Body of pancreas (tissue), 4 donors: ENCODE results near the gene GTPBP6. TPM values are rescaled to one million over a fixed set of nuclear protein-coding genes. Genes with fewer than 3 reads are reported as not detected.
A peak's percentile ranks its signal among the peaks of the same experiment; 100 is the strongest.

Experiments
- ATAC-seq: fragments of 150-250 bp; one replicate; pipeline ENCODE4 v1.9.1; 2016
- DNase-seq, 4 donors: peaks; one replicate each; pipeline ENCODE4 v3.0.0-alpha.2; 2019
- H3K27ac ChIP-seq, 4 donors: fragments of 200-600 bp; sonication (generic); 1 replicate in 3 of 4; 2 replicates in 1 of 4; pipeline versions ENCODE4 v1.5.1 to v1.6.1; 2016 to 2019; ENCODE audit warnings: mild to moderate bottlenecking in 1 of 4, mixed read lengths in 1 of 4, moderate library complexity in 1 of 4
- H3K27me3 ChIP-seq, 2 donors: fragments of 200-600 bp; sonication (generic); one replicate each; pipeline ENCODE4 v1.6.0; 2016; ENCODE audit warnings: mild to moderate bottlenecking in 1 of 2
- H3K36me3 ChIP-seq, 2 donors: fragments of 200-600 bp; sonication (generic); replicated peaks in 1 of 2; 2 replicates each; pipeline ENCODE4 v1.5.1; 2016; ENCODE audit warnings: low read depth in 2 of 2; ENCODE audit not compliant: insufficient read depth in 1 of 2
- H3K4me1 ChIP-seq: fragments of 200-600 bp; sonication (generic); one replicate; pipeline ENCODE4 v1.6.0; 2016
- H3K4me3 ChIP-seq, 2 donors: fragments of 200-600 bp; sonication (generic); 1 replicate in 1 of 2; 2 replicates in 1 of 2; pipeline ENCODE4 v1.5.1; 2016 to 2019
- H3K9me3 ChIP-seq, 3 donors: fragments of 200-600 bp; sonication (generic); 1 replicate in 2 of 3; 2 replicates in 1 of 3; pipeline ENCODE4 v1.5.1; 2016
- CTCF ChIP-seq, 7 experiments: fragments of 450-650 bp in 4 of 7; fragments of 200-600 bp in 3 of 7; sonication (generic) in 3 of 7; IDR thresholded peaks; one replicate each; pipeline ENCODE4 v1.5.1; 2016 to 2019; ENCODE audit warnings: antibody characterized with exemption in 7 of 7
- POLR2A ChIP-seq, 3 donors: fragments of 450-650 bp; IDR thresholded peaks; one replicate each; pipeline ENCODE4 v1.6.1; 2016; ENCODE audit warnings: antibody characterized with exemption in 3 of 3, mild to moderate bottlenecking in 2 of 3
- WGBS, 2 donors: methylation state at CpG; one replicate each; pipeline ENCODE4 v1.1.5; 2017; 5-methylcytosine and 5-hydroxymethylcytosine counted together
- intact Hi-C: fragments of 100-400 bp; cut with DNase I; formaldehyde crosslinking; loops from one replicate; pipeline ENCODE4 v1.15.1; 2023
- total RNA-seq, 2 donors: library from RNA; depleted of rRNA; stranded (reverse); fragments of >200 nt; gene quantifications; one replicate each; pipeline ENCODE4 v1.1.0, GENCODE V29; 2016

The GTPBP6 gene
- total RNA-seq, 2 donors from 2014 or later, result 25.7 to 32.4 TPM

DNA sequence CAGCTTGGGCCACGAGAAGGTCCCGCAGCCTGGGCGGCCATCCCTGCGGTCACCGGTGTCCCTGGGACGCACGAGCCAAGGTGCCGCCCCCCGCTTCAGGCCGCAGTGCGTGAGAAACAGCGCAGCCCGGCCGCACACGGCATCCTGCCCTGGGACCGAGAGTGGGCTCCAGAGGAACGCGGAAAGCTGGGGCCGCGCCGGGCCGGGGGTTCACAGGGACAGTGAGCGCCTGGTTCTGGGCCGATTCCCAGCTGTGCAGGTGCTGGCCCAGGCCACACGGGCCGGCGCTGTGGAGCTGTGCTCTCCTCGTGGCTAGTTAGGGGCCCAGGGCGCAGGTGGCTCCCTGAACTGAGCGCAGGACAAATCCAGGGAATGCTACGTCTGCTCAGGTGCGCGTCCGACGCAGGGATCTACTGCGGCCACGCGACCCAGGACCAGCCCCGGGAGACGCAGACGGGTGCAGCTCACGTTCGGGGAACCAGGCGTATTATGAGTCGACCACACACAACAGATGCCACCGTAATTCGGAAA is 25.8 kb upstream of the GTPBP6 start:
- Histone ChIP-seq H3K27ac (no peak overlapping the region), H3K4me3 (no peak overlapping the region), H3K4me1 (no peaks in the 10 kb centered on the region), H3K36me3 (no peaks in the 10 kb centered on the region), H3K27me3 (no peaks in the 10 kb centered on the region), H3K9me3 (no peaks in the 10 kb centered on the region)
- peak in 1 of 4 donors; percentile 6 for DNase-seq
- intact Hi-C loops, result no loop called here
- no peak for ATAC-seq
- TF ChIP-seq POLR2A (IDR thresholded peaks at IDR 0.05), result no peak
- TF ChIP-seq CTCF (IDR thresholded peaks at IDR 0.05), result no peak
- 93 to 99% methylated on average over 29 to 31 of the region's 47 CpGs for WGBS, 2 donors

GRCh38 chrX:341541-342101 is 23.0 kb upstream of the GTPBP6 start:
- H3K9me3 ChIP-seq, result no peaks in the 10 kb centered on the region
- WGBS, 2 donors, result 92% methylated on average over 21 to 23 of the region's 36 CpGs
- ATAC-seq (no peak), DNase-seq (peak in 2 of 4 donors; percentile 4 to 6)
- no peaks in the 10 kb centered on the region for H3K4me1 ChIP-seq
- H3K4me3 ChIP-seq, result no peak overlapping the region
- H3K27me3 ChIP-seq, result no peaks in the 10 kb centered on the region
- intact Hi-C loops, result no loop called here
- no peak overlapping the region for H3K27ac ChIP-seq
- TF ChIP-seq POLR2A (IDR thresholded peaks at IDR 0.05), result no peak
- TF ChIP-seq CTCF (IDR thresholded peaks at IDR 0.05), result no peak
- H3K36me3 ChIP-seq, result no peaks in the 10 kb centered on the region

GRCh38 chrX:340641-341423 is 22.2 kb upstream of the GTPBP6 start:
- Histone ChIP-seq H3K4me3 (no peak overlapping the region), H3K27ac (no peak overlapping the region), H3K36me3 (no peaks in the 10 kb centered on the region), H3K4me1 (no peaks in the 10 kb centered on the region), H3K27me3 (no peaks in the 10 kb centered on the region), H3K9me3 (no peaks in the 10 kb centered on the region)
- ATAC-seq (peak; percentile 18), DNase-seq (no peak)
- 95 to 96% methylated on average over 16 to 40 of the region's 52 CpGs for WGBS, 2 donors
- intact Hi-C loops, result no loop called here
- no peak for TF ChIP-seq POLR2A (IDR thresholded peaks at IDR 0.05)
- TF ChIP-seq CTCF (IDR thresholded peaks at IDR 0.05), result no peak

GRCh38 chrX:340121-340520 is 21.5 kb upstream of the GTPBP6 start:
- no peak overlapping the region for H3K27ac ChIP-seq
- no peak overlapping the region for H3K4me3 ChIP-seq
- no peaks in the 10 kb centered on the region for H3K4me1 ChIP-seq
- H3K36me3 ChIP-seq, result no peaks in the 10 kb centered on the region
- ATAC-seq (no peak), DNase-seq (no peak)
- 84 to 85% methylated on average over 17 to 19 of the region's 24 CpGs for WGBS, 2 donors
- no peaks in the 10 kb centered on the region for H3K9me3 ChIP-seq
- intact Hi-C loops, result no loop called here
- H3K27me3 ChIP-seq, result no peaks in the 10 kb centered on the region
- TF ChIP-seq POLR2A (IDR thresholded peaks at IDR 0.05) (no peak), CTCF (IDR thresholded peaks at IDR 0.05) (no peak)
